ENCODE measurements around the gene GLS2. TPM values are rescaled to one million over a fixed set of nuclear protein-coding genes. Genes with fewer than 3 reads are reported as not detected.

Gene GLS2
- total and polyA plus RNA-seq, 2 donors (not counting 3 experiments of a cell fraction or from before 2014, with no cell fraction given), result 0.04 to 0.33 TPM

GRCh38 chr12:56451147-56451546 is 36.8 kb downstream of the GLS2 start:
- Histone ChIP-seq H3K4me3 (replicated peaks in 1 of 3; ENCODE audit: insufficient read depth in 1 of 3, low read depth in 1 of 3, low read length in 3 of 3) (no peak overlapping the region), H3K36me3 (ENCODE audit: control insufficient read depth in 2 of 2, extremely low read depth in 1 of 2, insufficient read depth in 2 of 2, low read length in 2 of 2) (no peaks in the 10 kb centered on the region), H2AFZ (ENCODE audit: low read depth, low read length) (no peak overlapping the region), H4K20me1 (replicated peaks; ENCODE audit: control insufficient read depth, extremely low read depth, insufficient read depth, low read length) (no peaks in the 10 kb centered on the region), H3K79me2 (ENCODE audit: control insufficient read depth, insufficient read depth, low read length) (no peaks in the 10 kb centered on the region), H3K9ac (replicated peaks; ENCODE audit: extremely low read depth, insufficient read depth, low read length) (no peak overlapping the region), H3K4me1 (ENCODE audit: control insufficient read depth, extremely low read depth, insufficient read depth, low read length) (peaks cover 15% of the 10 kb centered on the region), H3K27me3 (ENCODE audit: control insufficient read depth in 2 of 2, insufficient read depth in 2 of 2, low read length in 2 of 2) (peaks cover 0 to 5% of the 10 kb centered on the region in 2 experiments), H3K9me1 (replicated peaks; ENCODE audit: control insufficient read depth, extremely low read depth, insufficient read depth, low read length) (no peaks in the 10 kb centered on the region), H3K4me2 (ENCODE audit: insufficient read depth, low read length) (no peak overlapping the region), H3K9me3 (replicated peaks; ENCODE audit: control insufficient read depth, insufficient read depth, low read length) (no peaks in the 10 kb centered on the region), H3K27ac (ENCODE audit: insufficient read depth, low read depth, low read length) (no peak overlapping the region)
- TF ChIP-seq POLR2A (IDR thresholded peaks at IDR 0.05; ENCODE audit: low read depth, low read length) (no peak), POLR2AphosphoS5 (IDR thresholded peaks at IDR 0.05; ENCODE audit: insufficient read depth, low read depth, low read length) (no peak), GATA2 (IDR thresholded peaks at IDR 0.05; ENCODE audit: insufficient read depth, insufficient read length, low read depth, low read length) (no peak), MYC (IDR thresholded peaks at IDR 0.05; ENCODE audit: low read depth, low read length) (no peak), JUN (IDR thresholded peaks at IDR 0.05; ENCODE audit: borderline replicate concordance, insufficient read depth, insufficient read length, low read depth) (no peak), FOS (IDR thresholded peaks at IDR 0.05; ENCODE audit: borderline replicate concordance, insufficient read depth, low read length) (no peak), EZH2 (IDR thresholded peaks at IDR 0.05; ENCODE audit: borderline replicate concordance, low read depth, low read length, severe bottlenecking) (no peak), MAX (IDR thresholded peaks at IDR 0.05; ENCODE audit: insufficient read depth, insufficient read length) (no peak)
- TF ChIP-seq, protein P1, sequence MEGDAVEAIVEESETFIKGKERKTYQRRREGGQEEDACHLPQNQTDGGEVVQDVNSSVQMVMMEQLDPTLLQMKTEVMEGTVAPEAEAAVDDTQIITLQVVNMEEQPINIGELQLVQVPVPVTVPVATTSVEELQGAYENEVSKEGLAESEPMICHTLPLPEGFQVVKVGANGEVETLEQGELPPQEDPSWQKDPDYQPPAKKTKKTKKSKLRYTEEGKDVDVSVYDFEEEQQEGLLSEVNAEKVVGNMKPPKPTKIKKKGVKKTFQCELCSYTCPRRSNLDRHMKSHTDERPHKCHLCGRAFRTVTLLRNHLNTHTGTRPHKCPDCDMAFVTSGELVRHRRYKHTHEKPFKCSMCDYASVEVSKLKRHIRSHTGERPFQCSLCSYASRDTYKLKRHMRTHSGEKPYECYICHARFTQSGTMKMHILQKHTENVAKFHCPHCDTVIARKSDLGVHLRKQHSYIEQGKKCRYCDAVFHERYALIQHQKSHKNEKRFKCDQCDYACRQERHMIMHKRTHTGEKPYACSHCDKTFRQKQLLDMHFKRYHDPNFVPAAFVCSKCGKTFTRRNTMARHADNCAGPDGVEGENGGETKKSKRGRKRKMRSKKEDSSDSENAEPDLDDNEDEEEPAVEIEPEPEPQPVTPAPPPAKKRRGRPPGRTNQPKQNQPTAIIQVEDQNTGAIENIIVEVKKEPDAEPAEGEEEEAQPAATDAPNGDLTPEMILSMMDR (IDR thresholded peaks at IDR 0.05; ENCODE audit: extremely low read depth in 1 of 2, insufficient read depth in 1 of 2, low read depth in 1 of 2, low read length in 2 of 2), result no peak
- dilution Hi-C loops (cut with MboI; ENCODE audit: extremely low pct_ligation_motif_present, low sequenced_read_pairs) (no loop called here), intact Hi-C loops (cut with micrococcal nuclease) (no loop called here)
- ChIA-PET POLR2A (no interaction called here), CTCF (interaction anchor here (0.6 to 0.9 kb wide), 3 partner anchors 10 to 41 kb away, joined by 3 read pairs; no protein-coding TSS in a partner anchor)
- FAIRE-seq (no peak), DNase-seq (ENCODE audit: low read depth, low spot score) (no peak)
- BruUV-seq (replicated peaks), result no TSS peak

Data from endothelial cell of umbilical vein (primary cell).